ENCODE data around the gene FCRLA. TPM values are rescaled to one million over a fixed set of nuclear protein-coding genes. Genes with fewer than 3 reads are reported as not detected.

Gene FCRLA
- total and polyA plus RNA-seq, 7 donors: 0.10 to 0.90 (median 0.36) TPM; not detected in 2

DNA sequence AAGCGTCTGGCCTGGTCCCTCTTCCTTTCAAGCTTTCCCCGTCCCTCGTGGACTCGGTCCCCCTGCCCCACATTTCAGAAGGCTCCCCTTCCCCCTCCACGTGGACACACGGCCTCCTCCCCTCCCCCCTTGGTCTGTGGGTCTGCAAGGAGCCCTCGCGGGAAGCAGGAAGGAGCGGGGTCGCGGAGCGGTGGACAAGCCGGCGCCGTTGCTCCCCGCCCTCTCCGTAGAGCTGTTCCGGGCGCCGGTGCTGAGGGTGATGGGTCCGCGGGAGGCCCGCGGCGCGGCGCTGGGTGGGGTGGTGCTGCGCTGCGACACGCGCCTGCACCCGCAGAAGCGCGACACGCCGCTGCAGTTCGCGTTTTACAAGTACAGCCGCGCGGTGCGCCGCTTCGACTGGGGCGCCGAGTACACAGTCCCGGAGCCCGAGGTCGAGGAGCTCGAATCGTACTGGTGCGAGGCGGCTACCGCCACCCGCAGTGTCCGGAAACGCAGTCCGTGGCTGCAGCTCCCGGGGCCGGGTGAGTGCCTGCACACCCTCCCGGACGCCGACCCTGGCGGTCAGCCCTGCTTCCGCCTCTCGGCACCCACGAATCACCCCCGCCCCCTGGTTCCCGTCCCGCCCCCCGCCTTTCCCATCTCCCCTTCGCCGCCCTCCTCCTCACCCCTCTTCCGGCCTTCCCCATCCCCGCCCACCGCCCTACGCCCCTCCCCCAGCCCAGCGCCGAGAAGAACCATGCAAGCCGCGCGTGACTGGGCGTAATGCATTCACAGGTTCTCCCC, 19.6 kb downstream of the FCRLA start:
- intact Hi-C loops (cut with DNase I): no loop called here
- ATAC-seq: peak; percentile 71 to 84 (median 78)
- no peaks in the 10 kb centered on the region for H3K36me3 ChIP-seq (ENCODE audit: insufficient read depth in 1 of 2, low read depth in 1 of 2)
- peak overlapping the region; percentile 72 for H3K4me3 ChIP-seq
- H3K27me3 ChIP-seq (ENCODE audit: insufficient read depth in 3 of 3, low read length in 2 of 3): peaks cover 2 to 59% (median 3%) of the 10 kb centered on the region in 3 donors
- H3K27ac ChIP-seq: peak overlapping the region; percentile 74
- TF ChIP-seq, protein P1, sequence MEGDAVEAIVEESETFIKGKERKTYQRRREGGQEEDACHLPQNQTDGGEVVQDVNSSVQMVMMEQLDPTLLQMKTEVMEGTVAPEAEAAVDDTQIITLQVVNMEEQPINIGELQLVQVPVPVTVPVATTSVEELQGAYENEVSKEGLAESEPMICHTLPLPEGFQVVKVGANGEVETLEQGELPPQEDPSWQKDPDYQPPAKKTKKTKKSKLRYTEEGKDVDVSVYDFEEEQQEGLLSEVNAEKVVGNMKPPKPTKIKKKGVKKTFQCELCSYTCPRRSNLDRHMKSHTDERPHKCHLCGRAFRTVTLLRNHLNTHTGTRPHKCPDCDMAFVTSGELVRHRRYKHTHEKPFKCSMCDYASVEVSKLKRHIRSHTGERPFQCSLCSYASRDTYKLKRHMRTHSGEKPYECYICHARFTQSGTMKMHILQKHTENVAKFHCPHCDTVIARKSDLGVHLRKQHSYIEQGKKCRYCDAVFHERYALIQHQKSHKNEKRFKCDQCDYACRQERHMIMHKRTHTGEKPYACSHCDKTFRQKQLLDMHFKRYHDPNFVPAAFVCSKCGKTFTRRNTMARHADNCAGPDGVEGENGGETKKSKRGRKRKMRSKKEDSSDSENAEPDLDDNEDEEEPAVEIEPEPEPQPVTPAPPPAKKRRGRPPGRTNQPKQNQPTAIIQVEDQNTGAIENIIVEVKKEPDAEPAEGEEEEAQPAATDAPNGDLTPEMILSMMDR (IDR thresholded peaks at IDR 0.05): no peak
- 1% methylated on average over 59 to 83 of the region's 83 CpGs for WGBS, 3 donors
- peaks cover 4% of the 10 kb centered on the region for H3K4me1 ChIP-seq
- H3K9me3 ChIP-seq: no peaks in the 10 kb centered on the region
- peak; percentile 87 to 90 for DNase-seq

DNA sequence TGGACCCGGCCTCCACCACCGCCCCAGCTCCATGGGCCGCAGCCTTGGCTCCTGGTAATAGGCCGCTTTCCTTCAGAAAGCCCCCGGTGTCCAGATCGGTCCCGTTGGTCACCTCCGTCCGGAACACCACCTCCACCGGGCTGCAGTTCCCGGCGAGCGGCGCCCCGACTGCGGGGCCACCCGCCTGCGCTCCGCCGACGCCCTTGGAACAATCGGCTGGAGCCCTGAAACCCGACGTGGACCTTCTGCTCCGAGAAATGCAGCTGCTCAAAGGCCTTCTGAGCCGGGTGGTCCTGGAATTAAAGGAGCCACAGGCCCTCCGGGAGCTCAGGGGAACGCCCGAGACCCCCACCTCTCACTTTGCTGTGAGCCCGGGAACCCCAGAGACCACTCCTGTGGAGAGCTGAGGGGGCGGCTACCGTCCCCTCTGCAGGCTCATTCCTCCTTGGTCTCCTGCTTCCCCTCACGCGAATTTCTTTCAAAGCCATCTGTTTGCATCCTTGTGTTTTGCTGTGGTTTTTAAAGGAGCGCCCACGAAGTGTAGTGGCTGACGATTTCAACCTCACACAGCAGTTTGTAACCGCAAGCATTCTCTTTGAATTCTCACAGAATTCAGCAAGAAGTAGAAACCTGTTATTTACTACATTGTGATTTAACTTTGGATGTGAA, 20.4 kb downstream of the FCRLA start:
- DNase-seq: no peak
- Histone ChIP-seq H3K27ac (peak overlapping the region; percentile 74), H3K27me3 (ENCODE audit: insufficient read depth in 3 of 3, low read length in 2 of 3) (peaks cover 2 to 56% (median 7%) of the 10 kb centered on the region in 3 donors), H3K9me3 (no peaks in the 10 kb centered on the region), H3K4me1 (peaks cover 4% of the 10 kb centered on the region), H3K4me3 (peak overlapping the region; percentile 72), H3K36me3 (ENCODE audit: insufficient read depth in 1 of 2, low read depth in 1 of 2) (no peaks in the 10 kb centered on the region)
- TF ChIP-seq, protein P1 (IDR thresholded peaks at IDR 0.05): no peak
- intact Hi-C loops (cut with DNase I): no loop called here
- WGBS, 3 donors: 4 to 8% (median 7%) methylated on average over 38 of the region's 38 CpGs
- ATAC-seq: no peak

DNA sequence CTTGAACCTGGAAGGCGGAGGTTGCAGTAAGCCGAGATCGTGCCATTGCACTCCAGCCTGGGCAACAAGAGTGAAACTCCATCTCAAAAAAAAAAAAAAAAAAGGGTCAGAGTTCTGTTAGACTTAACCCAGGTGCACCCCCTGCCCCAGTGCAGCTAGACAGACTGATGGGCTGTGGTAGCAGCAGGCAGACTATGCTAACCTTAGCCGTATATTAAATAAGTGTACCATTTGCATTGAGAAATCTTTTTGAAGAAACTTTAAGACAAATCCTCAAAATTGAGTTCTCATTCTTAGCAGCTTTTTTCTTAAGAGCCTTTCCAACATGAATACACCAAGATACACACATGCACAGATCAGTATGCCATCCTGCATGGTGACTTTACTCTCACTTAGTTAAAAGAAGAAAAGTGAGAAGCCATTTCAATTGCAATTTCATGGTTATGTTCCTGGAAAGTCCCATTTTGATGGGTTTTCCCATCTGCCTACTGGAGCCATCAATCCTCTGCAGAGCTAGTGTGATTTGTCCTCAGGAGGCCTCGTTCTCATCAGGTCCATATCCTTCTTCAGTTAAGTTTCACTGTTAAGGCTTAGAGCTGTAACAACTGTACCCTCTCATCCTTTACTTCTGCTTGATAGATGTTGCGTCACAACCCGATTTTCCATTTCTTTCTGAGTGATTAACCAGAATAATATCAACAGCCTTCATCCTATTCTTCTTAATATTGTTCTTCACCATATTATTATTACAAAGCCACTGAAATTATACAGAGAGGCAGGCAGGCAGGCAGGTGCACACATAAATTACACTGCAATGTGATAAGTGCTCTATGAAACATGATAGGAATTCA, 21.6 kb downstream of the FCRLA start:
- Histone ChIP-seq H3K27ac (no peak overlapping the region), H3K9me3 (no peaks in the 10 kb centered on the region), H3K4me3 (no peak overlapping the region), H3K4me1 (peaks cover 4% of the 10 kb centered on the region), H3K27me3 (ENCODE audit: insufficient read depth in 3 of 3, low read length in 2 of 3) (peaks cover 2 to 46% (median 7%) of the 10 kb centered on the region in 3 donors), H3K36me3 (ENCODE audit: insufficient read depth in 1 of 2, low read depth in 1 of 2) (no peaks in the 10 kb centered on the region)
- DNase-seq (no peak), ATAC-seq (no peak)
- intact Hi-C loops (cut with DNase I): no loop called here
- TF ChIP-seq, protein P1 (IDR thresholded peaks at IDR 0.05): no peak
- WGBS, 3 donors: 56 to 64% (median 63%) methylated on average over 4 to 7 of the region's 7 CpGs

DNA sequence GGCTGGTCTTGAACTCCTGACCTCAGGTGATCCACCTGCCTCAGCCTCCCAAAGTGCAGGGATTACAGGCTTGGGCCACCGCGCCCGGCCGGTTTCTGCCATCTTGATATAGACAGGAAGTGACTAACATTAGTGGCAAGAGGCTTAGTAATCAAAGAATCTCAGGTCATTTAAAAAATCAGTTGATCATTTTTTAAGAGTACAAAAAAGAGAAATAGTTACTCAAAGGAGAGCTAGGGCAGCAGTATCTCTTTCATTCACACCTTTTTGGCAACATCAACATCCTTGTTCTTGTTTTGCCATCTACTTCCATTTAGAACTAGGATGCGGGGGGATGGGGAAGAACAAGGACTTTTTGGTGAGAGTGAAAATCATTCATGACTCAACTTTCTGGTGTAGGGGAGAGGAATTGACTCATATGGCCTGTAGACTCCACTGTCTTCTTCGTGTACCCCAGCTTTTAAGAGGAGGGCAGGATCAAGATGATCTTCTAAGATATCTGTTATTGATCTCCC, 23.1 kb downstream of the FCRLA start:
- DNase-seq: no peak
- intact Hi-C loops (cut with DNase I): no loop called here
- peaks cover 4% of the 10 kb centered on the region for H3K4me1 ChIP-seq
- ATAC-seq: no peak
- TF ChIP-seq, protein P1 (IDR thresholded peaks at IDR 0.05): no peak
- H3K27me3 ChIP-seq (ENCODE audit: insufficient read depth in 3 of 3, low read length in 2 of 3): peaks cover 0 to 37% (median 7%) of the 10 kb centered on the region in 3 donors
- no peaks in the 10 kb centered on the region for H3K36me3 ChIP-seq (ENCODE audit: insufficient read depth in 1 of 2, low read depth in 1 of 2)
- no peak overlapping the region for H3K27ac ChIP-seq
- WGBS, 3 donors: 68 to 90% (median 81%) methylated on average over 6 of the region's 6 CpGs
- no peaks in the 10 kb centered on the region for H3K9me3 ChIP-seq
- no peak overlapping the region for H3K4me3 ChIP-seq
